HG03520 (cell line): ENCODE measurements around the gene SSTR5.

ENCODE experiments used
- ATAC-seq: cut with Tn5 transposase; IDR thresholded peaks from one replicate; pipeline ENCODE4 v1.9.1; 2021; ENCODE audit warnings: mild to moderate bottlenecking, moderate library complexity; ENCODE audit not compliant: unreplicated experiment

SSTR5 gene

DNA sequence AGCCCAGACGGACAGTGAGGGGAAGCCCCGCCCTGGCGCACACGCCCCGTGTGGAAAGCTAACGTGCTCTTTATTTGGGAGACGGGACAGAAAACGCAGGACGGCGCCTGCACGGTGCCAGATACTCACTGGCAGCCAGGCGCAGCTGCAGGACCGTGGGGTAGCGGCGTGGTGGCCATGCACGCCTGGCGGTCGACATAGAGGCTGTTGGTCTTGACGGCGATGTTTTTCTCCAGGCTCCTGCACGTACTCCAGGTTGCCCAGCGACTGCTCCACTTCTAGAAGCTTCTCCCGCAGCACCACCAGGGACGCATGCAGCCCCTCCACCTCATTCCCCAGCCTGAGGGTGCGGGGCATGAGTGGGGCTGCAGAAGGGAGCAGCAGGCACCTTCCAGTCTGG is 28.6 kb downstream of the SSTR5 start:
- ATAC-seq, result no peak

- ATAC-seq, result no peak
Measured at GRCh38 chr16:1101573-1102332, 29.2 kb downstream of the SSTR5 start.

DNA sequence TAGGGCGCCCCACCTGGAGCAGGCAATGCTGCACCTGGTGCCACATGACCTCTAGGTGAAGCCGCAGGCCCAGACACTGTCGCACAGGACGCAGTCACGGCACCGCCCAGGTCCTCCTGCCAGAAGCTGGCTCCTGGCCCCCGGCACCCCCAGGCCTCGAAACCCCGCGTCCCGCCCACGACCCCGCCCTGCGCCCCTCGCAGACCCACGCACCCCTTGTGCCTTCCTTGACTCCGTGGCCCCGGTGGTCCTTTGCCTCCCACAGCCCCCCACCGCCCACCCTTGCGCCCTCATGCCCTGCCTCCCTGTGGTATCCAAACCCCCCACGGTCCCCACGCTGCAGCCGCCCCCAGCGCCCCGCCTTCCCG is 29.8 kb downstream of the SSTR5 start:
- no peak for ATAC-seq

DNA sequence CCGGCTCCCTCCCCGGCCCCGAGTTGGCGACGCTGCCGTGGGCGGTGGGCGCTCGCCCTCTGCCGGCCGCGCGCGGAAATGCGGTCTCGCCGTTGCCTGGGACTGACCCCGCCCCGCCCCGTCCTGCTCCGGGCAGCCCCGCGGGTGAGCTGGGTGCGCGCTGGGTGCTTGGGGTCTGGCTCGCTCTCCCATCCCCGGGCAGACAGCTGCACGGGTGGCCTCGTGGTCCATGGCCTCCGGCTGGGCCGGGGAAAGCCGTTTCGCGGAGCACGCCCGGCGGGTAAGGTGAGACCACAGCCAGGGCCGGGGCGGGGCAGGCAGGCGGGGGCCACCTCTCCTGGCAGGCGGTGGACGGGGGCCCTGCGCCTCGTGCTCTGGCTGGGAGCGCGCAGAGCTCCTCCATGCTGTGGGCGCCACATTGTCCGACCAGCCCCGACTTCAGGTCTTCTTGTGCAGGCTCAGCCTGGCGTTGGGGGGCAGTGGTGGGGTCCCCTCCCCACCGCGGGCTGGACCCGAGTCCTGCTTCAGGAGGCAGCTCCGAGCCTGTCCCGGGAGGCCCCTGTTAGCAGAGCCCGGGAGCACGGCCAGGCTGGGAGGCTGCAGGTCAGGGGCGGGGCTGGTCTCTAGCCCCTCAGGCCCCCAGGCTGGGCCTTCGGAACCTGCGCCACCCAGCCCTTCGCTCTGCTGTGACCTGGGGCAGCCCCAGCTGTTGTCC is 30.5 kb downstream of the SSTR5 start:
- ATAC-seq, result no peak

- ATAC-seq, result no peak
Measured at GRCh38 chr16:1103636-1103980, 31.1 kb downstream of the SSTR5 start.

GRCh38 chr16:1105888-1106620 is 33.5 kb downstream of the SSTR5 start:
- no peak for ATAC-seq

GRCh38 chr16:1106659-1107058 is 34.1 kb downstream of the SSTR5 start:
- no peak for ATAC-seq

GRCh38 chr16:1107141-1107540 is 34.6 kb downstream of the SSTR5 start:
- no peak for ATAC-seq

DNA sequence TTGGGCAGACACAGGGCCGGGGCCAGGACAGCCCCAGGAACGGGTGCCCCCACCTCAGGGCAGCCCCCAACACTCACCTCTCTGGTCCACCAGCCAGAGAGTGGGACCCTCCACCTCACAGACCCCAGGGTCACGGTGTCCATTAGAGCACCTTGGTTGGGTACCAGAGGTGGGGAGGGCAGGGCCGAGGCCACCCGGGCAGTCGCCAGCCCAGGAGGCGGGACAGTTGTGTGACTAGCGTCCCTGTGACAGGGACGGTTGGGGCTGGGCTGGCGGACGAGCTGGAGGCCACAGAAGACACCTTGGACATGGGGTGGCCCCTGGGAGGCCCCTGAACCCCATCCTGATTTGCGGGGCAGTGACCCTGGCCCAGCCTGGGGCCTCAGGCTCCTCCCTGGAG is 35.2 kb downstream of the SSTR5 start:
- ATAC-seq, result no peak

- ATAC-seq, result no peak
Measured at GRCh38 chr16:1108299-1109252, 36.0 kb downstream of the SSTR5 start.

GRCh38 chr16:1109648-1110047 is 37.1 kb downstream of the SSTR5 start:
- ATAC-seq, result no peak

DNA sequence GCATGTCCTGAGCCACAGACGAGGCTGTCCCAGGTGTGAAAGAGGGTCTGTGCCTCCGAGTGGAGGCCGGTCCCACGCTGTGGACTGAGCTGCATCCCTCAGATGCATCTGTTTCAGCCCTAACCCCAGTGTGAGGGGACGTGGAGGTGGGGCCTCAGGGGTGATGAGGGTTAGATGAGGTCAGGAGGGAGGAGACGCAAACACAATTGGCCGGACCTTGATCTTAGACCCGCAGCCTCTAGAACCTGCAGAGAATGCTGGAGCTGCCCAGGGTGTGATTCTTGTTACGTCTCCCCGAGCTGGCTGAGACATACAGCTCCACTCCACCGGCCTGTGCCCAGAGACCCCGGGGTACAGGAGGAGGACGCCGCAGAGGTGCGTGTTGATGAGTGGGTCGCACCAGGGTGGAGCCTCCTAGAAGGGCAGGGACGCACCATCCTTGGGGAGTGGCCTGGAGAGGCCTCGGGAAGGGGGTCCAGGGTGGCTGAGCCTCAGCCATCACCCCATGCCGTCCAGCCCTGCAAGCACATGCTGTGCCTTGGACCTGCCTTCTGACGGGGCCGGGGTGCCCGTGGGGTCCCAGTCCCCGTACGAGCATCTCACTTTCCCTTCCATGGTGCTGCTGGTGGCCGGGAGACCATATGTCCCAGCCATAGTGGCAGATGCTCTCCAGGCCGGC is 40.1 kb downstream of the SSTR5 start:
- no peak for ATAC-seq

GRCh38 chr16:1113489-1113888 is 40.9 kb downstream of the SSTR5 start:
- no peak for ATAC-seq

- ATAC-seq, result no peak
Measured at GRCh38 chr16:1113889-1114526, 41.5 kb downstream of the SSTR5 start.

GRCh38 chr16:1116693-1117077 is 44.1 kb downstream of the SSTR5 start:
- no peak for ATAC-seq

- ATAC-seq, result no peak
Measured at GRCh38 chr16:1117176-1117900, 44.8 kb downstream of the SSTR5 start.

- no peak for ATAC-seq
Measured at GRCh38 chr16:1117926-1118325, 45.4 kb downstream of the SSTR5 start.

DNA sequence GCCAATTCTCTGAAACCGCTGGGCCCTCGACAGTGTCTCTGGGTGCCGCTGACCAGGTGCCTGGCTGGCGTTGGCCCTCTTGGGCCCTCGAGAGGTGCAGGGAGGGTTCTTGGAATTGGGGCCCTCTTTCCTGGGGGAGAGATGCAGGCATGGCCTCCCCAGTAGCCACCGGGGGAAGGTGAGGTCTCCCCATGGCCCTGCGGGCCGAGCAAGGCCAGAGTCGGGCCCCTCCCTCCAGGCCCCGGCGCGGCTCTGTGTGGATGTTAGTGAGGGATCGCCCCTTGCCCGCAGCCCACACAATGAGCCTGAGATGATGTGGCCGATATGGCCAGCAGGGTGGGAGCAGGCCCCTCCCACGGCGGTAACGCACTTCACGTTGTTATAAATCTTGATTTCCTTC is 46.6 kb downstream of the SSTR5 start:
- no peak for ATAC-seq
